ENCODE data around the gene CPOX. TPM values are rescaled to one million over a fixed set of nuclear protein-coding genes. Genes with fewer than 3 reads are reported as not detected.

Gene CPOX
- total RNA-seq, 1 donor from 2014 or later, result 69.9 TPM

DNA sequence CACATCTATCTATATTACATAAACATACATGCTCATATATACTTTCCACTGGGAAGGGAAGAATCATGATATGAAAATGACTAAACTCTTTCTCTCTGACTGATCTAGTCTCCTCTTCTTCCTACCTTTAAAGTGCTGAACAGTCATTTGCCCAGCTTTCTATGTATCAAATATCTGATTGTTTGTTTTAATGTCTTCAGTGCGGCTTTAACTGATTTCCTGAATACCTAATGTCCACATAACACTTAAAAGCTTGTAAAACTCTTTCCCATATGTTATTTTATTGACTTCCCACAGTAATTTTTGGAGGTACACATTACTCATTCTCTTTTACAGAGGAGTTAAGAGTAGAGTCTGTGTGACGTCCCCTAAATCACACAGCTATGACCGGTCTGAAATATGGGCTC lies 28.2 kb downstream of the CPOX start:
- intact Hi-C loops (cut with micrococcal nuclease), result no loop called here

DNA sequence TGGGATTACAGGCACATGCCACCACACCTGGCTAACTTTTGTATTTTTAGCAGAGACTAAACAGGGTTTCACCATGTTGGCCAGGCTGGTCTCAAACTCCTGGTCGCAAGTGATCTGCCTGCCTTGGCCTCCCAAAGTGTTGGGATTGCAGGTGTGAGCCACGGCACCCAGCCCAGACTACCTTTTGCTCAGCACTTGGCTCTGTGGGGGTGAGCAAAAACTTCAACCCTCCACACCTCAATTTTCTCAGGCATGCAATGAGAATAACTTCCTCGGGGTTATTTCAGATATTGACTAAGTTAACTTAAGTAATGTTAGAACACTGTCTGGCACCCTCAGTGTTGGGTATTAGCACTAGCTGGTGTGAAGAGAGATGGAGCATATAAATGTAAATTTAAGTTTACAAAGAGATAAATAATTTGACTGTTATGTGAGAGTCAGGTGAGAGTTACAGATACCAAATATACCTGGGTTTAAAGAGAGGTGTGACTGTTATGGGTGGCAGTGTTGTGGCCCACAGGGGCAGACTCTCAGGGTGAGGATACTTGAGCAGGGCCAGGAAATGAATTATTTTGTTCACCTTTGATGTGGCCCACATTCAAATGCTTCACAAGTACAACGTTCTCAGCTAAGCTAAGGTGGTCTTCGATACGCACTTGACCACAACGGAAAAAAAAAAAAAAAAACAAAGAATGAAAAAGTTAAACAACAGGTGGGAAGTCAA lies 29.0 kb downstream of the CPOX start:
- intact Hi-C loops (cut with micrococcal nuclease), result no loop called here

GRCh38 chr3:98563661-98564281 lies 29.6 kb downstream of the CPOX start:
- intact Hi-C loops (cut with micrococcal nuclease), result no loop called here

- intact Hi-C loops (cut with micrococcal nuclease), result loop anchor here (1.0 kb wide), 1 partner anchor 22 kb away; no protein-coding TSS in a partner anchor
These were observed 31.5 kb downstream of the CPOX start for GRCh38 chr3:98561727-98562521.

DNA sequence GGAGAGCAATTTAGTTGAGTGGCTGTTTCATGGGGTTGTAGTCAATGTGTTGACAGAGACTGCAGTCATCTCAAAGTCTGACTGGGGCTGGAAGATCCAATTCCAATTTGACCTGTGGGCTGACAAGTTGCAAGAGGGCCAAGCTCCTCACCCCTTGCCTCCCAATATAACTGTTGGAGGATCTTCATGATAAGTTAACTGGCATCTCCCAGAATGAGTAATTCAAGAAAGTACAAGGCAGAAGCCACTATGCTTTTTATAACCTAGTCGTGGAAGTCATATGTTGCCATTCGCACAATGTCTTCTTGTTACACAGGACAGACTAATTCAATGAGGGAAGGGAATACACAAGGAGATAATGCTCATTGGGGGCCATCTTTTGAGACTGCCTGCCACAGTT lies 32.5 kb downstream of the CPOX start:
- intact Hi-C loops (cut with micrococcal nuclease), result no loop called here

- intact Hi-C loops (cut with micrococcal nuclease), result loop anchor here (5.0 to 10.0 kb wide), 2 partner anchors 735 to 1843 kb away; partner anchors contain the start of genes CRYBG3, LNP1 and TOMM70
These were observed 33.6 kb downstream of the CPOX start for GRCh38 chr3:98559769-98560168.

- intact Hi-C loops (cut with micrococcal nuclease), result loop anchor here (5.0 to 10.0 kb wide), 2 partner anchors 733 to 1844 kb away; partner anchors contain the start of genes CRYBG3, LNP1 and TOMM70
These were observed 35.1 kb downstream of the CPOX start for GRCh38 chr3:98558100-98558827.

GRCh38 chr3:98557324-98558010 lies 35.9 kb downstream of the CPOX start:
- intact Hi-C loops (cut with micrococcal nuclease), result loop anchor here (1.0 to 10.0 kb wide), 3 partner anchors 17 to 1845 kb away; partner anchors contain the start of genes CRYBG3, LNP1 and TOMM70

DNA sequence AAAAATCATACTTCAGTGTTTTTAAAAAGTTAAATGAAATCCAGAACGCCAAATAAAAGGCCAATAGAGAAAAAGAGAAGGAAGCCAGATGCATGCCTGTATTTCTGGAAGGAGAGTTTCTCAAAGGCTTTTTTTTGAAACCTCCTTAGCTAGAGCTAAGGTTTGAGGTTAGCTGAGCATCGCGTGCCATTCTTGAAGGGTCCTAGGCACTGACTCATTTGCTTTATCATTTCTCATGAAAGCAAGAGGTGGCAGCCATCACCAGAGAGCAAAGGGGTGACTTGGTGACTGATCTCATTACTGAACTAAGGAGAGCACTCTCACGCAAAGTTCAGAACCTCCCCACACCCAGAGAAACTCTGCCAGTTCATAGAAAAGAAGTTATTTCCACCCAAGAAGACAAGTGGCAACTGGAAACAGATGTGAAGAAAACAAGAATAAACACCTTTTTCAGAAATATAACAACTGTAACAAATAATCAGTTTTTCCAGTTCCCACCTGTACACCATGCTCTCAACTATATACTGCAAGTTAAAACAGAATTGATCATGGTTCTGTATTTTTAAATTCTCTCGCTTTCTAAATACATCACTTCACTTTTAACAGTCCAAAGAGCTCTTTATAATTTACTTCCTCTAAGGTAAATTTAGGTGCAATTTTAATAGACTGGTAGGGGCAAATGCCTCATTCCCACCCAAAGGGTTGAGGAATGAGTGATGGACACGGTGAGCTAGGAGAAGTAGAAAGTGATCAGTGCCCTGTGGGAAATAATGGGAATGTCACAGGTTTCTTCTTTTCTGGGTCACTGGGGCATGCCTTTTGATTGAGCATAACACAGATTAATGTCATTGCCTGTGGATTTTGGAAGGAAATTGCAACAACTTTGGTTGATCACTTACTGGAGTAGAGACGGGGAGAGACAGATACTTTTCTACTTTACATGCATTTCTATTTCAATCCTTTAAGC lies 37.0 kb downstream of the CPOX start:
- intact Hi-C loops (cut with micrococcal nuclease), result loop anchor here (1.0 to 10.0 kb wide), 9 partner anchors 10 to 1846 kb away; partner anchors contain the start of genes CLDND1, CPOX, CRYBG3 and LNP1

DNA sequence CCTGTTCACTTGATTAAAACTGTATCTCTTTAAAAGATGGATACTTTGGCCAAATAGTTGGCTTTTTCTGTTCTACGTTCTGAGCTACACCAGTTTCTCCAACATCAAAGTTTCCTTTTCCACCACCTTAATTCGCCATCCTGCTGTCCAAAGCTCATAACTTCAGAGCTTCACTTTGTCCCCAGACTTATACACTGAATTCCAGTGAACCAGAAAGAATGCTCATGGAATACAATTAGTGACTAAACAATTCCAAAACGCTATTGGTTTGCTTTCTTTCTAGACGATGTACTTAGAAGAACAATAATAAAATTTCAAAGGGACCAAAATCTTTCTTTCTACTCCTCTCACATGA lies 38.4 kb downstream of the CPOX start:
- intact Hi-C loops (cut with micrococcal nuclease), result loop anchor here (5.0 to 10.0 kb wide), 2 partner anchors 730 to 1847 kb away; partner anchors contain the start of genes CRYBG3, LNP1 and TOMM70

DNA sequence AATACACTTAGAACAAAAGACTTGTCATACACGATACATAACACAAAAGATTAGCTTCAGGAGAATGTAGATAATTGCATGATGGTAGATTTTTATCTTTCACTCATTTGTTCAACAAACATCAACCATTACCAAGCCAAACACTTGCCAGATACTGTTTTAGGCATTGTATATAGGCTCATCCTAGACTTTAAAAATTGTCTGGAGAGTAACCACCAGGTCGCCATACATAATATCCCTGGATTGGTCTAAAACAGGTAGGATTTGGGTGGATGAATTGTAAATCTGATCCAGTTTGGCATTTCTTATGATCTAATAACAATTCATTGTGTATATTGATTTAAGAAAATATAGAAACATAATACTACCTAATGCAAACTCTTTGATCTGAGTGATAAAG lies 38.8 kb downstream of the CPOX start:
- intact Hi-C loops (cut with micrococcal nuclease), result loop anchor here (10.0 kb wide), 1 partner anchor 730 kb away; the partner anchor contains the start of gene CRYBG3

DNA sequence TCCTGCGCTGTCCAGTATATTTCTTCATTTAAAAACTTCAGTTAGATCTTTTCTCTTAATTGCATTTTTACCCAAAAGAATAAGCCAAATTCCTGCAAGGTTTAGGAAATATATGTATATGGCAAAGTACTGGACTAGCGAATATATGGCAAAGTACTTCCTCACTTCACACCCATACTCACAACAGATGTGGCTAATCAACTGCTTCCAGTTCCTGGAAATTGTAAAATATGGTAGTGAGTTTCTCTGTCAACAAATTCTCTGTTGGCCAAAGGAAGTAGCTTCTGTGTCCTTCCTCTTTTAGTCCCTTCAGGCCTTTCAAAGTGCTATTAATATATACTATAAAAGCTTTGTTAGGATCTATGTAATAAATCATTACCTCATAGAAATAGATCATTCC lies 39.7 kb downstream of the CPOX start:
- intact Hi-C loops (cut with micrococcal nuclease), result loop anchor here (10.0 kb wide), 1 partner anchor 729 kb away; the partner anchor contains the start of gene CRYBG3

- intact Hi-C loops (cut with micrococcal nuclease), result loop anchor here (10.0 kb wide), 1 partner anchor 728 kb away; the partner anchor contains the start of gene CRYBG3
These were observed 40.3 kb downstream of the CPOX start for GRCh38 chr3:98553021-98553563.

GRCh38 chr3:98552232-98553020 lies 41.0 kb downstream of the CPOX start:
- intact Hi-C loops (cut with micrococcal nuclease), result loop anchor here (10.0 kb wide), 1 partner anchor 728 kb away; the partner anchor contains the start of gene CRYBG3

DNA sequence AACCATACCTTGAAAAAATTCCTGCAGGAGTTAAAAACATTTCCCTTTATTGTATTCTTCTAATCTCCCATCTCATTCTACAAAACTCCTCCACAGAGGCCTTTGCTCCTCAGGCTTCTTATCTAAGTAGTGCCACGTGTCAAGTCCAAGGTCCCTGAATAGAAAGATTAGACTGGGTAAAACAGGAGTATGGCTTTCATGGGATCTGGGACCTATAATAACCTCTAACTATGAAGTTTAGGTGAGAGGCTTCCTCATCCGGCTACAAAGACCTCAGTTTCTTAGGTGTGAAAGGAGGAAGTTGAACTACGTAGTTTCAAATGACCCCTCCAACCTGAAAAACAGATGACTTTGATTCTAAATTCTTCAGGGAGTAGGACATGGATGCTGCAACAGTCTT lies 41.7 kb downstream of the CPOX start:
- intact Hi-C loops (cut with micrococcal nuclease), result loop anchor here (10.0 kb wide), 1 partner anchor 727 kb away; the partner anchor contains the start of gene CRYBG3

- intact Hi-C loops (cut with micrococcal nuclease), result loop anchor here (10.0 kb wide), 1 partner anchor 726 kb away; the partner anchor contains the start of gene CRYBG3
These were observed 42.2 kb downstream of the CPOX start for GRCh38 chr3:98551236-98551635.

DNA sequence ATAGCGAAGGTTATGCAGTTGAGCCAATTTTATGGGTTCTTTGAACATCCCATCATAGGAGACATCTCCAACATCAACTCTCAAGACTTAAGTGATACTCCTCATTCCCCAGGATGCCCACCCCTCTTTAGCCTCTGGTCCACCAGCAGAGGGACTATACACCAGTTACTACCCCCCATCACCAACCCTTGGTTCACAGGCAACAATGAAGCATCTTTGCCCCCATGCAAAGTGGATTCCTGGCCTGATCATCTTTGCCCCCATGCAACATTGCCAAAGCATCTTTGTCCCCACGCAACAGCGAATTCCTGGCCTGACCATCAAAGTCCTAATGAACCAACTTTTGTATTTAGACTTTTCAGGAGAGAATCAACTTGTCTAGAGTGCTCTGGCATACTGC lies 42.6 kb downstream of the CPOX start:
- intact Hi-C loops (cut with micrococcal nuclease), result loop anchor here (10.0 kb wide), 1 partner anchor 726 kb away; the partner anchor contains the start of gene CRYBG3
